K562 (cell line): ENCODE data around the gene SPTBN2. TPM values are rescaled to one million over a fixed set of nuclear protein-coding genes. Genes with fewer than 3 reads are reported as not detected.

Experiments
- ATAC-seq: fragments of 200-7000 bp; cut with Tn5 transposase; 3 replicates; pipeline ENCODE4 v1.9.1; 2020; ENCODE audit warnings: moderate library complexity
- BruUV-seq: library from RNA; stranded (reverse); fragments of 400-500 nt; replicated peaks from 2 replicates; lab custom pipeline; 2021; lab: Mats Ljungman, UMichigan
- CTCF ChIA-PET: fragments of 300-600 bp; formaldehyde crosslinking; extraction: SDS; loops from one replicate; lab custom pipeline; 2021; ENCODE audit warnings: low intra/inter-chr PET ratio; lab: Yijun Ruan, JAX
- POLR2A ChIA-PET: fragments of 300-600, 350-650 bp; sonication (Branson Sonifier 250); formaldehyde crosslinking; extraction: SDS; loops from one replicate; lab custom pipeline; 2021; ENCODE audit warnings: antibody characterized with exemption, inconsistent platforms; lab: Yijun Ruan, JAX
- DNase-seq, 4 experiments: peaks; one replicate each; pipeline versions ENCODE4 v3.0.0 to v3.0.0-alpha.2; 2011 to 2018; ENCODE audit warnings: low spot score in 3 of 4, mixed read lengths in 3 of 4; ENCODE audit errors: extremely low read depth in 1 of 4
- FAIRE-seq: peaks from 2 replicates; lab custom pipeline; 2011; peaks lifted over from hg19 to GRCh38; lab: Jason Lieb, UNC
- H2AFZ ChIP-seq: 2 replicates; pipeline ENCODE4 v1.6.0; 2011; ENCODE audit warnings: low read depth, low read length, control low read depth, inconsistent platforms
- H3K27ac ChIP-seq: fragments of 200-600 bp; 3 replicates; pipeline ENCODE4 v1.8.0; 2011; ENCODE audit warnings: low read depth, mild to moderate bottlenecking, control low read depth, inconsistent platforms, low read length, moderate library complexity, mixed read lengths; ENCODE audit errors: extremely low read depth
- H3K27me3 ChIP-seq, 2 experiments: fragments of 300-600 bp in 1 of 2; 2 replicates in 1 of 2; 3 replicates in 1 of 2; pipeline versions ENCODE4 v1.6.0 to v1.8.0; 2011; ENCODE audit warnings: inconsistent platforms in 2 of 2, low read length in 2 of 2, mild to moderate bottlenecking in 1 of 2, mixed read lengths in 1 of 2, moderate library complexity in 1 of 2; ENCODE audit not compliant: control insufficient read depth in 2 of 2, insufficient read depth in 2 of 2
- H3K36me3 ChIP-seq: fragments of 300-600 bp; 3 replicates; pipeline ENCODE4 v1.8.0; 2011; ENCODE audit warnings: mild to moderate bottlenecking, low read length, inconsistent platforms; ENCODE audit not compliant: control insufficient read depth, insufficient read depth
- H3K4me1 ChIP-seq, 2 experiments: fragments of 200-600 bp in 1 of 2; replicated peaks in 1 of 2; 2 replicates in 1 of 2; 3 replicates in 1 of 2; pipeline versions ENCODE4 v1.5.1 to v1.8.0; 2011; ENCODE audit warnings: inconsistent platforms in 2 of 2, low read length in 2 of 2, mild to moderate bottlenecking in 1 of 2, mixed read lengths in 1 of 2, moderate library complexity in 1 of 2; ENCODE audit not compliant: control insufficient read depth in 2 of 2, insufficient read depth in 2 of 2
- H3K4me2 ChIP-seq: 2 replicates; pipeline ENCODE4 v1.6.1; 2011; ENCODE audit warnings: low read length, control low read depth, inconsistent platforms, mixed read lengths; ENCODE audit not compliant: insufficient read depth
- H3K4me3 ChIP-seq: fragments of 200-600 bp; sonication (generic), shearing (Covaris generic); 2 replicates; pipeline ENCODE4 v1.5.1; 2016; ENCODE audit warnings: control low read depth, inconsistent platforms
- H3K79me2 ChIP-seq: fragments of 200-600 bp; 3 replicates; pipeline ENCODE4 v1.8.0; 2011; ENCODE audit warnings: low read length, inconsistent platforms; ENCODE audit not compliant: control insufficient read depth, insufficient read depth
- H3K9ac ChIP-seq, 2 experiments: 2 replicates each; pipeline versions ENCODE4 v1.6.0 to v1.6.1; 2011; ENCODE audit warnings: low read depth in 2 of 2, low read length in 2 of 2, control low read depth in 1 of 2, inconsistent platforms in 1 of 2, mild to moderate bottlenecking in 1 of 2, mixed read lengths in 1 of 2; ENCODE audit not compliant: insufficient read depth in 1 of 2
- H3K9me1 ChIP-seq: one replicate; pipeline ENCODE4 v1.6.0; 2011; ENCODE audit warnings: inconsistent platforms, mild to moderate bottlenecking, low read length, moderate library complexity; ENCODE audit not compliant: control insufficient read depth, insufficient read depth
- H3K9me3 ChIP-seq: replicated peaks from 2 replicates; pipeline ENCODE4 v1.5.1; 2011; ENCODE audit warnings: low read depth, low read length, inconsistent platforms; ENCODE audit not compliant: control insufficient read depth, insufficient read depth
- H4K20me1 ChIP-seq: replicated peaks from 2 replicates; pipeline ENCODE4 v1.6.1; 2011; ENCODE audit warnings: low read length, inconsistent platforms, mixed read lengths; ENCODE audit not compliant: control insufficient read depth, insufficient read depth
- CBX1 ChIP-seq: sonication (generic); IDR thresholded peaks from 2 replicates; pipeline ENCODE4 v1.6.1; 2016; ENCODE audit warnings: antibody characterized with exemption, low read depth, mild to moderate bottlenecking
- ELF2 ChIP-seq: fragments of 250-450 bp; sonication (Bioruptor Pico); IDR thresholded peaks from 2 replicates; pipeline ENCODE4 v1.5.0; 2021; ENCODE audit warnings: mild to moderate bottlenecking
- KAT8 ChIP-seq: fragments of 450-650 bp; IDR thresholded peaks from 2 replicates; pipeline ENCODE4 v1.6.1; 2016; ENCODE audit warnings: low read depth, mild to moderate bottlenecking
- POLR3G ChIP-seq: IDR thresholded peaks from 2 replicates; pipeline ENCODE4 v1.6.1; 2011; ENCODE audit not compliant: insufficient read length, insufficient replicate concordance; ENCODE audit errors: extremely low read depth
- PTTG1 ChIP-seq: fragments of 450-650 bp; IDR thresholded peaks from 2 replicates; pipeline ENCODE4 v1.6.1; 2016; ENCODE audit warnings: low read depth, mild to moderate bottlenecking, missing genetic modification characterization, missing compliant biosample characterization
- RBM39 ChIP-seq: fragments of 200-400 bp; formaldehyde crosslinking; optimal IDR thresholded peaks from 2 replicates; pipeline ENCODE3; 2018; ENCODE audit warnings: low read depth, low read length
- TBL1XR1 ChIP-seq, 2 experiments: IDR thresholded peaks; 2 replicates each; pipeline ENCODE4 v1.6.1; 2012; ENCODE audit warnings: improper control_type of control experiment in 2 of 2, low read length in 2 of 2, mild to moderate bottlenecking in 1 of 2
- TRIM28 ChIP-seq: fragments of 450-650 bp; IDR thresholded peaks from 2 replicates; pipeline ENCODE4 v1.6.1; 2017
- ZEB2 ChIP-seq: fragments of 450-650 bp; IDR thresholded peaks from 2 replicates; pipeline ENCODE4 v1.6.1; 2016
- ZNF830 ChIP-seq: fragments of 250-450 bp; sonication (Bioruptor Pico); IDR thresholded peaks from 2 replicates; pipeline ENCODE4 v1.5.0; 2021; ENCODE audit warnings: mild to moderate bottlenecking
- WGBS: fragments of 100-300 bp; shearing (Covaris generic); methylation state at CpG from one replicate; pipeline ENCODE4 v1.1.6; 2016; ENCODE audit warnings: low coverage, mixed read lengths; ENCODE audit not compliant: insufficient coverage; ENCODE audit errors: missing lambda C conversion rate; 5-methylcytosine and 5-hydroxymethylcytosine counted together
- in situ Hi-C: fragments of 300-500 bp; cut with MboI; formaldehyde crosslinking; loops from 4 replicates; pipeline ENCODE4 v1.15.0; 2018; ENCODE audit warnings: inconsistent platforms, mixed read lengths
- intact Hi-C: fragments of 100-400 bp; cut with micrococcal nuclease; formaldehyde crosslinking; loops from 2 replicates; pipeline ENCODE4 v1.14.2; 2022
- polyA plus RNA-seq, 8 experiments: library from polyadenylated mRNA; depleted of rRNA in 4 of 8; stranded (reverse) in 5 of 8; unstranded in 3 of 8; fragments of >200 nt; fragmentation: Nextera tagmentation in 2 of 8; fragmentation: Illumina TruSeq in 1 of 8; extraction: Ambion mirVana in 2 of 8; extraction: Trizol in 1 of 8; gene quantifications; 2 replicates each; pipeline versions ENCODE4 v1.2.1 to v1.2.3, GENCODE V29; 2011 to 2014; ENCODE audit warnings: inconsistent platforms in 1 of 8, missing spikeins in 1 of 8
- total RNA-seq, 7 experiments: library from RNA; depleted of rRNA in 6 of 7; stranded (reverse); fragments of >200 nt in 6 of 7; fragmentation: Illumina TruSeq in 2 of 7; extraction: Trizol in 2 of 7; gene quantifications; 2 replicates each; pipeline versions ENCODE4 v1.2.1 to v1.2.3, GENCODE V29; 2011 to 2021; ENCODE audit warnings: low replicate concordance in 1 of 7
- TF ChIP-seq, protein P1 (sequence below): sonication (generic); formaldehyde crosslinking; IDR thresholded peaks from 2 replicates; pipeline ENCODE4 v1.8.0; 2023; ENCODE audit warnings: missing genetic modification reagents, mild to moderate bottlenecking, borderline replicate concordance
- TF ChIP-seq, protein P2 (sequence below): sonication (generic); formaldehyde crosslinking; IDR thresholded peaks from 2 replicates; pipeline ENCODE4 v1.5.0; 2020; ENCODE audit warnings: missing genetic modification reagents

SPTBN2 gene
- total and polyA plus RNA-seq, 9 of the 15 experiments (the other 6 are each of a cell fraction or from before 2014, with no cell fraction given) = 0.38 to 56.5 (median 19.7) TPM

DNA sequence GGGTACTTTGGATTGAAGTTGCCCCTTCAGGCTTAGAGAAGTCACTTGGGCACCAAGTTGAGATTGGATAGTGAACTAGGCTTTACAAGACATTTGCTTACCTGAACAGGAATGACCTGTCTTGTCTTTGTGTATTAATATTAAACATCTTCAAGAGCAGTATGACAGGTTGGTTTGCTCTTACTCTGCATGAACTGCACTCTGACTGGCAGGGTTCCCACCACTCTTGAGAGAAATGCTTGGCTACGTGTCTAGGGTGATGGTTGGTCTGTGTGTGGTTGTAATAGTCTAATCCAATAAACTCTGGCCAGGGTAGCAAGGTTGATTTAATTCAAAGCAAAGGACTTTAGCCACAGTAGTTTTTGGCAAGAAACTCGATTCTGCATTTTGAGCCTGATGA is 20.1 kb upstream of the SPTBN2 start (continued):
- TF ChIP-seq TRIM28 (no peak), ELF2 (no peak), POLR3G (no peak)

DNA sequence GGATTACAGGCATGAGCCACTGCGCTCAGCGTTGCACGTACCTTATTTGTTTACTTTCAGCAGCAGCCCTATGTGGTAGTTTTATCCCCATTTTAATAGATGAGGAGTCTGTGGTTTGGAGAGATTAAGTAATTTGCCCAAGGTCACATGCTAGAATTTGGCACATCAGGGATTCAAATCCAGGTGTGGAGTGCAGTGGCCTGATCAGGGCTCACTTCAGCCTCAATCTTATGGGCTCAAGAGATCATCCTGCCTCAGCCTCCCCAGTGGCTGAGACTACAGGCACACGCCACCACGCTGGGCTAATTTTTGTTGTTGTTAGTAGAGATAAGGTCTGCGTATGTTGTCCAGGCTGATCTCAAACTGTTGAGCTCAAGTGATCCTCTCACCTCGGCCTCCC is 18.5 kb upstream of the SPTBN2 start:
- BruUV-seq = no TSS peak
- ATAC-seq = no peak
- no peak for DNase-seq
- Histone ChIP-seq H3K4me2 (no peak overlapping the region), H3K9ac (peak overlapping the region in 1 of 2 experiments; percentile 79; a peak in 1 of 4 replicates), H3K9me3 (no peaks in the 10 kb centered on the region), H3K36me3 (no peaks in the 10 kb centered on the region), H3K79me2 (peaks cover 19% of the 10 kb centered on the region), H3K4me3 (no peak overlapping the region), H3K27me3 (no peaks in the 10 kb centered on the region), H2AFZ (no peak overlapping the region)
- CTCF ChIA-PET = no interaction called here
- no peak for FAIRE-seq
- in situ Hi-C loops (no loop called here), intact Hi-C loops (no loop called here)
- POLR2A ChIA-PET = interaction anchor here (0.5 to 1.2 kb wide), 3 partner anchors 22 to 616 kb away, joined by 3 read pairs; no protein-coding TSS in a partner anchor
- TF ChIP-seq ZEB2 (no peak), PTTG1 (tag) (no peak), RBM39 (no peak), KAT8 (no peak), CBX1 (no peak), TBL1XR1 (IDR thresholded peaks at IDR 0.05; ENCODE audit: low read length in 2 of 2) (no peak), ZNF830 (CRISPR knock-in tag) (no peak)
- TF ChIP-seq, protein P1, sequence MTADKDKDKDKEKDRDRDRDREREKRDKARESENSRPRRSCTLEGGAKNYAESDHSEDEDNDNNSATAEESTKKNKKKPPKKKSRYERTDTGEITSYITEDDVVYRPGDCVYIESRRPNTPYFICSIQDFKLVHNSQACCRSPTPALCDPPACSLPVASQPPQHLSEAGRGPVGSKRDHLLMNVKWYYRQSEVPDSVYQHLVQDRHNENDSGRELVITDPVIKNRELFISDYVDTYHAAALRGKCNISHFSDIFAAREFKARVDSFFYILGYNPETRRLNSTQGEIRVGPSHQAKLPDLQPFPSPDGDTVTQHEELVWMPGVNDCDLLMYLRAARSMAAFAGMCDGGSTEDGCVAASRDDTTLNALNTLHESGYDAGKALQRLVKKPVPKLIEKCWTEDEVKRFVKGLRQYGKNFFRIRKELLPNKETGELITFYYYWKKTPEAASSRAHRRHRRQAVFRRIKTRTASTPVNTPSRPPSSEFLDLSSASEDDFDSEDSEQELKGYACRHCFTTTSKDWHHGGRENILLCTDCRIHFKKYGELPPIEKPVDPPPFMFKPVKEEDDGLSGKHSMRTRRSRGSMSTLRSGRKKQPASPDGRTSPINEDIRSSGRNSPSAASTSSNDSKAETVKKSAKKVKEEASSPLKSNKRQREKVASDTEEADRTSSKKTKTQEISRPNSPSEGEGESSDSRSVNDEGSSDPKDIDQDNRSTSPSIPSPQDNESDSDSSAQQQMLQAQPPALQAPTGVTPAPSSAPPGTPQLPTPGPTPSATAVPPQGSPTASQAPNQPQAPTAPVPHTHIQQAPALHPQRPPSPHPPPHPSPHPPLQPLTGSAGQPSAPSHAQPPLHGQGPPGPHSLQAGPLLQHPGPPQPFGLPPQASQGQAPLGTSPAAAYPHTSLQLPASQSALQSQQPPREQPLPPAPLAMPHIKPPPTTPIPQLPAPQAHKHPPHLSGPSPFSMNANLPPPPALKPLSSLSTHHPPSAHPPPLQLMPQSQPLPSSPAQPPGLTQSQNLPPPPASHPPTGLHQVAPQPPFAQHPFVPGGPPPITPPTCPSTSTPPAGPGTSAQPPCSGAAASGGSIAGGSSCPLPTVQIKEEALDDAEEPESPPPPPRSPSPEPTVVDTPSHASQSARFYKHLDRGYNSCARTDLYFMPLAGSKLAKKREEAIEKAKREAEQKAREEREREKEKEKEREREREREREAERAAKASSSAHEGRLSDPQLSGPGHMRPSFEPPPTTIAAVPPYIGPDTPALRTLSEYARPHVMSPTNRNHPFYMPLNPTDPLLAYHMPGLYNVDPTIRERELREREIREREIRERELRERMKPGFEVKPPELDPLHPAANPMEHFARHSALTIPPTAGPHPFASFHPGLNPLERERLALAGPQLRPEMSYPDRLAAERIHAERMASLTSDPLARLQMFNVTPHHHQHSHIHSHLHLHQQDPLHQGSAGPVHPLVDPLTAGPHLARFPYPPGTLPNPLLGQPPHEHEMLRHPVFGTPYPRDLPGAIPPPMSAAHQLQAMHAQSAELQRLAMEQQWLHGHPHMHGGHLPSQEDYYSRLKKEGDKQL (CRISPR knock-in tag) = no peak
- TF ChIP-seq, protein P2, sequence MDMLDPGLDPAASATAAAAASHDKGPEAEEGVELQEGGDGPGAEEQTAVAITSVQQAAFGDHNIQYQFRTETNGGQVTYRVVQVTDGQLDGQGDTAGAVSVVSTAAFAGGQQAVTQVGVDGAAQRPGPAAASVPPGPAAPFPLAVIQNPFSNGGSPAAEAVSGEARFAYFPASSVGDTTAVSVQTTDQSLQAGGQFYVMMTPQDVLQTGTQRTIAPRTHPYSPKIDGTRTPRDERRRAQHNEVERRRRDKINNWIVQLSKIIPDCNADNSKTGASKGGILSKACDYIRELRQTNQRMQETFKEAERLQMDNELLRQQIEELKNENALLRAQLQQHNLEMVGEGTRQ (CRISPR knock-in tag) = no peak
- TF ChIP-seq, all 486 proteins: peak for 0
- Histone ChIP-seq H3K27ac (no peak overlapping the region), H3K4me1 (peaks cover 6 to 31% of the 10 kb centered on the region in 2 experiments; a peak in 4 of 5 replicates), H4K20me1 (no peaks in the 10 kb centered on the region), H3K9me1 (no peaks in the 10 kb centered on the region)
- 68% methylated on average over 7 of the region's 7 CpGs for WGBS
